NCI-H1694 (cell line): ENCODE measurements around the gene LRRTM2.
"Not testable (repeated sequence)": the region's sequence is repeated elsewhere in the genome, so short reads cannot be mapped to it uniquely, and the experiment has no call there.

Experiments used
- DNase-seq: peaks from one replicate; lab custom pipeline; 2025; lab: John Stamatoyannopoulos, UW

Gene LRRTM2

GRCh38 chr5:138874771-138875551, at the start of gene LRRTM2:
LRRTM2 (minus strand) TSS chr5:138875335; CDS start chr5:138874911, 424 bp downstream.
- no peak for DNase-seq

GRCh38 chr5:138922494-138922893, 47.4 kb upstream of the LRRTM2 start:
- DNase-seq, result no peak

GRCh38 chr5:138921362-138921761, 46.2 kb upstream of the LRRTM2 start:
- DNase-seq, result not testable (repeated sequence)

- DNase-seq, result no peak
These were observed 45.0 kb upstream of the LRRTM2 start for GRCh38 chr5:138920181-138920580.

GRCh38 chr5:138918686-138919085, 43.6 kb upstream of the LRRTM2 start:
- DNase-seq, result no peak

- DNase-seq, result no peak
These were observed 39.2 kb upstream of the LRRTM2 start for GRCh38 chr5:138914338-138914737.

GRCh38 chr5:138913773-138914172, 38.6 kb upstream of the LRRTM2 start:
- DNase-seq, result no peak

GRCh38 chr5:138912093-138912492, 37.0 kb upstream of the LRRTM2 start:
- DNase-seq, result no peak

- DNase-seq, result no peak
These were observed 36.3 kb upstream of the LRRTM2 start for GRCh38 chr5:138911441-138911840.

GRCh38 chr5:138910546-138911185, 35.5 kb upstream of the LRRTM2 start:
- DNase-seq, result no peak

GRCh38 chr5:138909734-138910133, 34.6 kb upstream of the LRRTM2 start:
- DNase-seq, result no peak

GRCh38 chr5:138905541-138905940, 30.4 kb upstream of the LRRTM2 start:
- no peak for DNase-seq

- no peak for DNase-seq
These were observed 28.1 kb upstream of the LRRTM2 start for GRCh38 chr5:138903130-138903775.

- DNase-seq, result no peak
These were observed 26.6 kb upstream of the LRRTM2 start for GRCh38 chr5:138901716-138902115.

GRCh38 chr5:138900281-138900965, 25.3 kb upstream of the LRRTM2 start:
- DNase-seq, result no peak

GRCh38 chr5:138898742-138899141, 23.6 kb upstream of the LRRTM2 start:
- no peak for DNase-seq

GRCh38 chr5:138898299-138898698, 23.2 kb upstream of the LRRTM2 start:
- no peak for DNase-seq

- no peak for DNase-seq
These were observed 20.8 kb upstream of the LRRTM2 start for GRCh38 chr5:138895918-138896317.

GRCh38 chr5:138890644-138891043, 15.5 kb upstream of the LRRTM2 start:
- DNase-seq, result no peak

- no peak for DNase-seq
These were observed 14.9 kb upstream of the LRRTM2 start for GRCh38 chr5:138889994-138890393.

GRCh38 chr5:138884554-138884953, 9.4 kb upstream of the LRRTM2 start:
- no peak for DNase-seq

GRCh38 chr5:138884094-138884493, 9.0 kb upstream of the LRRTM2 start:
- no peak for DNase-seq
